ENCODE results near the gene CREB1.

The CREB1 gene

GRCh38 chr2:207546822-207547221, 17.1 kb downstream of the CREB1 start:
- DNase-seq, result no peak

GRCh38 chr2:207549145-207549544, 19.4 kb downstream of the CREB1 start:
- no peak for DNase-seq

- no peak for DNase-seq
These were observed 28.3 kb downstream of the CREB1 start for GRCh38 chr2:207558079-207558491.

- DNase-seq, result no peak
These were observed 31.8 kb downstream of the CREB1 start for GRCh38 chr2:207561386-207562080.

- DNase-seq, result peak; percentile 12
These were observed 36.2 kb downstream of the CREB1 start for GRCh38 chr2:207565736-207566500.

GRCh38 chr2:207567671-207568070, 37.9 kb downstream of the CREB1 start:
- no peak for DNase-seq

- DNase-seq, result no peak
These were observed 41.6 kb downstream of the CREB1 start for GRCh38 chr2:207571370-207571769.

- DNase-seq, result no peak
These were observed 55.2 kb downstream of the CREB1 start for GRCh38 chr2:207584952-207585351.

- no peak for DNase-seq
These were observed 57.5 kb downstream of the CREB1 start for GRCh38 chr2:207587305-207587704.

GRCh38 chr2:207589143-207589542, 59.4 kb downstream of the CREB1 start:
- DNase-seq, result no peak

GRCh38 chr2:207593277-207593676, 63.5 kb downstream of the CREB1 start:
- DNase-seq, result no peak

- no peak for DNase-seq
These were observed 64.5 kb downstream of the CREB1 start for GRCh38 chr2:207594264-207594663.

- DNase-seq, result no peak
These were observed 65.0 kb downstream of the CREB1 start for GRCh38 chr2:207594731-207595130.

- no peak for DNase-seq
These were observed 69.9 kb downstream of the CREB1 start for GRCh38 chr2:207599636-207600035.

GRCh38 chr2:207600231-207600630, 70.5 kb downstream of the CREB1 start:
- no peak for DNase-seq

- DNase-seq, result no peak
These were observed 72.0 kb downstream of the CREB1 start for GRCh38 chr2:207601774-207602173.

GRCh38 chr2:207603486-207603885, 73.7 kb downstream of the CREB1 start:
- no peak for DNase-seq

GRCh38 chr2:207606399-207606798, 76.6 kb downstream of the CREB1 start:
- no peak for DNase-seq

- no peak for DNase-seq
These were observed 77.1 kb downstream of the CREB1 start for GRCh38 chr2:207606829-207607228.

- no peak for DNase-seq
These were observed 83.0 kb downstream of the CREB1 start for GRCh38 chr2:207612714-207613113.

GRCh38 chr2:207614824-207615223, 85.1 kb downstream of the CREB1 start:
- no peak for DNase-seq

GRCh38 chr2:207616185-207616584, 86.4 kb downstream of the CREB1 start:
- no peak for DNase-seq

- DNase-seq, result no peak
These were observed 87.4 kb downstream of the CREB1 start for GRCh38 chr2:207617011-207617671.

GRCh38 chr2:207619764-207620203, 90.0 kb downstream of the CREB1 start:
- no peak for DNase-seq
